Adrenal gland (tissue), 12 donors: ENCODE results near the gene CREB3L1. TPM values are rescaled to one million over a fixed set of nuclear protein-coding genes. Genes with fewer than 3 reads are reported as not detected.
"Not testable (repeated sequence)": the region's sequence is repeated elsewhere in the genome, so short reads cannot be mapped to it uniquely, and the experiment has no call there.

Experiments used
- DNase-seq, 7 donors: peaks; one replicate each; pipeline ENCODE4 v3.0.0-alpha.2; 2019 to 2020
- H3K27ac ChIP-seq, 5 donors: fragments of 200-600 bp; sonication (generic) in 4 of 5; 1 replicate in 3 of 5; 2 replicates in 2 of 5; pipeline versions ENCODE4 v1.5.1 to v1.8.0; 2016 to 2020; ENCODE audit warnings: mild to moderate bottlenecking in 1 of 5
- H3K27me3 ChIP-seq: fragments of 200-600 bp; 2 replicates; pipeline ENCODE4 v1.8.0; 2021
- H3K36me3 ChIP-seq, 2 donors: fragments of 200-600 bp; replicated peaks in 1 of 2; 1 replicate in 1 of 2; 2 replicates in 1 of 2; pipeline versions ENCODE4 v1.5.1 to v1.8.0; 2018 to 2022
- H3K4me1 ChIP-seq, 2 donors: fragments of 200-600 bp; replicated peaks in 1 of 2; 1 replicate in 1 of 2; 2 replicates in 1 of 2; pipeline versions ENCODE4 v1.5.1 to v1.8.0; 2018 to 2021
- H3K4me3 ChIP-seq, 4 donors: fragments of 200-600 bp; sonication (generic) in 3 of 4; one replicate each; pipeline ENCODE4 v1.5.1; 2016 to 2018
- H3K9me3 ChIP-seq, 3 donors: fragments of 200-600 bp; sonication (generic) in 1 of 3; replicated peaks in 1 of 3; 1 replicate in 2 of 3; 2 replicates in 1 of 3; pipeline versions ENCODE4 v1.5.1 to v1.8.0; 2016 to 2021
- POLR2A ChIP-seq, 2 donors: fragments of 450-650 bp; IDR thresholded peaks; one replicate each; pipeline ENCODE4 v1.6.1; 2017; ENCODE audit warnings: antibody characterized with exemption in 2 of 2, mild to moderate bottlenecking in 2 of 2, moderate library complexity in 1 of 2
- WGBS, 4 donors: extraction: QIAGEN DNeasy Blood & Tissue Kit in 2 of 4; methylation state at CpG; one replicate each; pipeline versions ENCODE4 v1.1.5 to v1.1.7; 2013 to 2017; 5-methylcytosine and 5-hydroxymethylcytosine counted together
- intact Hi-C, 2 donors: fragments of 100-400 bp; cut with DNase I; formaldehyde crosslinking; loops; one replicate each; pipeline versions ENCODE4 v1.14.1 to v1.15.0; 2022 to 2023
- polyA plus RNA-seq, 3 donors: library from polyadenylated mRNA; stranded (reverse); fragments of 200-250 nt in 2 of 3; fragments of 350-450 nt in 1 of 3; fragmentation: Illumina TruSeq in 1 of 3; extraction: RNeasy Lipid Tissue Mini Kit (QIAGEN cat#74804) in 1 of 3; gene quantifications; one replicate each; pipeline ENCODE4 v1.2.3, GENCODE V29; 2013 to 2014
- total RNA-seq, 9 donors: library from RNA; depleted of rRNA in 4 of 9; stranded (reverse); fragments of >200 nt in 4 of 9; fragments of 120-200 nt in 1 of 9; fragmentation: NEBNext Ultra II Directional in 1 of 9; extraction: Animal tissue kit (Norgen Biotek cat#: 25700) in 1 of 9; gene quantifications; one replicate each; pipeline versions ENCODE4 v1.1.0 to v1.2.4, GENCODE V29; 2013 to 2023
- TF ChIP-seq, protein P1 (sequence below), 6 experiments: fragments of 450-650 bp in 4 of 6; fragments of 200-600 bp in 2 of 6; sonication (generic) in 1 of 6; IDR thresholded peaks; 1 replicate in 5 of 6; 2 replicates in 1 of 6; pipeline versions ENCODE4 v1.5.1 to v1.8.0; 2016 to 2021; ENCODE audit warnings: antibody characterized with exemption in 6 of 6, mild to moderate bottlenecking in 2 of 6, moderate library complexity in 1 of 6
- donor health status: healthy with polysubstance abuse.
- donor health status: Bipolar disorder and iron deficiency.
- donor health status: DM: yes; HTN: yes; CAD: no.
- donor health status: DM: no; HTN: no; CAD: no.
- donor health status: DM: no; HTN: no; CAD: no.
- donor health status: DM: yes; HTN: yes; CAD: no.

CREB3L1 gene
- total and polyA plus RNA-seq, 12 donors = 5.4 to 31.7 (median 26.2) TPM

DNA sequence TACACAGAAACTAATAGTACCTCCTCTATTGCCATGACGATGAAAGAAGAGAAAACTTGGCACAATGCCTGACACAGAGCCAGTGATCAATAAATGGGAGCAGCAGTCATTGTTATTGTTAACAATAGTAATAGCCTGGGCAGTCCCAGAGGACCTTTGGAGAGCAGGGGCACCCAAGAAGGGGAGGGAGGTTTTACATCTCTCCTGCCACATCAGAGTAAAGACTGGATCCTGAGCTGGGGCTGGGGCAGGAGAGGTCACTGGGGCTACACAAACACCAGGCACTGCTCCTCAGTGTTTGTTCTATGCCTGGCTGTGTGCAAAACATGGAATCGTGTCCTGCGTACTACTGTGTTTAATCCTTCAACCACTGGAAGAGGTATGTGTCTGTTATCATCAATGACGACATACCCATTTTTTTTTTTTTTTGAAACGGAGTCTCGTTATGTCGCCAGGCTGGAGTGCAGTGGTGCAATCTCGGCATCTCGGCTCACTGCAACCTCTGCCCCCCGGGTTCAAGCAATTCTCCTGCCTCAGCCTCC lies 25.0 kb upstream of the CREB3L1 start:
- intact Hi-C loops = no loop called here
- Histone ChIP-seq H3K36me3 (no peaks in the 10 kb centered on the region), H3K4me1 (no peaks in the 10 kb centered on the region), H3K27ac (no peak overlapping the region), H3K27me3 (no peaks in the 10 kb centered on the region), H3K4me3 (no peak overlapping the region), H3K9me3 (no peaks in the 10 kb centered on the region)
- 66 to 78% (median 72%) methylated on average over 10 of the region's 10 CpGs for WGBS, 4 donors
- no peak for DNase-seq
- TF ChIP-seq, protein P1, sequence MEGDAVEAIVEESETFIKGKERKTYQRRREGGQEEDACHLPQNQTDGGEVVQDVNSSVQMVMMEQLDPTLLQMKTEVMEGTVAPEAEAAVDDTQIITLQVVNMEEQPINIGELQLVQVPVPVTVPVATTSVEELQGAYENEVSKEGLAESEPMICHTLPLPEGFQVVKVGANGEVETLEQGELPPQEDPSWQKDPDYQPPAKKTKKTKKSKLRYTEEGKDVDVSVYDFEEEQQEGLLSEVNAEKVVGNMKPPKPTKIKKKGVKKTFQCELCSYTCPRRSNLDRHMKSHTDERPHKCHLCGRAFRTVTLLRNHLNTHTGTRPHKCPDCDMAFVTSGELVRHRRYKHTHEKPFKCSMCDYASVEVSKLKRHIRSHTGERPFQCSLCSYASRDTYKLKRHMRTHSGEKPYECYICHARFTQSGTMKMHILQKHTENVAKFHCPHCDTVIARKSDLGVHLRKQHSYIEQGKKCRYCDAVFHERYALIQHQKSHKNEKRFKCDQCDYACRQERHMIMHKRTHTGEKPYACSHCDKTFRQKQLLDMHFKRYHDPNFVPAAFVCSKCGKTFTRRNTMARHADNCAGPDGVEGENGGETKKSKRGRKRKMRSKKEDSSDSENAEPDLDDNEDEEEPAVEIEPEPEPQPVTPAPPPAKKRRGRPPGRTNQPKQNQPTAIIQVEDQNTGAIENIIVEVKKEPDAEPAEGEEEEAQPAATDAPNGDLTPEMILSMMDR (IDR thresholded peaks at IDR 0.05) = no peak
- TF ChIP-seq POLR2A (IDR thresholded peaks at IDR 0.05) = no peak

DNA sequence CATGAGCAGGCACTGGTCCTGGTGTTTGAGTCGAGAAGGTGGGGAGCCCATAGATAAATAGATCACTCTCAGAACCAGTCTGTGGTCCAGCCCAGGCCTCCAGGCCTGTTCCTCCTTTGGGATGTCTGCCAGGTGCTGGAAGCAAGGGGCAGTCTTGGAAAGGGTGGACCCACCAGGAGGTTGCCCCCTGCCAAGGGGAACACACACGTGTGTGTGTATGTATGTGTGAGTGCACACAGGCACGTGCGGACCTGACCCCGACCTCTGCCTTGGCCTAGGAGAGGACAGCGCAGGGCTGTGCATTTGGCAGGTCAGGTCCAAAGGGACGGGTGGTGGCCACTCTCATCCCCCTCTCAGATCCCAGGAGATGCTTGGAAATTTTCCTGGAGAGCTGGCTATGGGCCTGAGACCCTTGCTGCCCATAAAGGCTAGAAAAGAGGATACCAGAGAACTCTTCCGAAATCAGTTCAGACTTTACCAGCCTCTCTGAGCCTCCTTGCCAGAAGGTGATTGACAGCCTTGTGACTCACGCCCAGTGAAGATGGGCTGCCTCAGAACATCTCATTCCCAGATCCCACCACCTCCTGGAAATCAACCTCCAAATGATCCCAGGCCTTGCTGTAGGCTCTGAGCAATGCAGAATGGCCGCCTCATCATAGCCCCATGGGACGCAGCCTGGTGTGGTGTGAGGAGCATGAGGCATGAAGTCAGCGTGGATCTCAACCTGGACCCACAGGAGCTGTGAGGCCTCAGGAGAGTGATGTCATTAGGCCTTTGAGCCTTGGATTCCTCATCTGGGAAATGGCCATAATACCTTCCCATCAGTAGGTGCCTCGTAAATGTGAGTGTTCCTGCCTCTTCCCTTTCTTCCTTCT lies 24.0 kb upstream of the CREB3L1 start:
- no peak overlapping the region for H3K27ac ChIP-seq
- intact Hi-C loops = no loop called here
- no peaks in the 10 kb centered on the region for H3K4me1 ChIP-seq
- TF ChIP-seq POLR2A (IDR thresholded peaks at IDR 0.05) = no peak
- H3K36me3 ChIP-seq = no peaks in the 10 kb centered on the region
- no peaks in the 10 kb centered on the region for H3K9me3 ChIP-seq
- WGBS, 4 donors = 81 to 92% (median 88%) methylated on average over 9 to 13 of the region's 13 CpGs
- DNase-seq = no peak
- no peak overlapping the region for H3K4me3 ChIP-seq
- no peaks in the 10 kb centered on the region for H3K27me3 ChIP-seq

DNA sequence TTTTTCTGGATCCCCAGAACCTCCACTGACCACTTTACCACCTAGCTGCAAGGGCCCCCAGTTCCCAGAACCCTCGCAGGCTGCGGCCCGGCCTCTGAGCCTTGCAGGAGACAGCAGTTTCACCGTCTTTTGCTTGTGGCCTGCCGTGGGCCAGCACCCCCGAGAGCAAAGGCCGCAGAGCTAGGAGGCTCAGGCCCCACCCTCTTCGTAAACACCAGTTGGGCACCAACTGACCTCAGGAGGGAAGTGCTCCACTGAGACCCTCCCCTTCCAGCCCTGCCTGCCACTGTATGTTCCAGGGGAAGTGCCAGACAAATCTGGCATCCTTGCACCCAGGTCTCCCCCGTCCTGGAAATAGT lies 23.4 kb upstream of the CREB3L1 start:
- H3K36me3 ChIP-seq = no peaks in the 10 kb centered on the region
- WGBS, 4 donors = 83 to 92% (median 88%) methylated on average over 4 to 9 of the region's 9 CpGs
- DNase-seq = no peak
- H3K9me3 ChIP-seq = no peaks in the 10 kb centered on the region
- H3K4me3 ChIP-seq = no peak overlapping the region
- intact Hi-C loops = no loop called here
- TF ChIP-seq POLR2A (IDR thresholded peaks at IDR 0.05) = no peak
- TF ChIP-seq, protein P1 (IDR thresholded peaks at IDR 0.05) = no peak
- H3K27ac ChIP-seq = no peak overlapping the region
- no peaks in the 10 kb centered on the region for H3K4me1 ChIP-seq
- no peaks in the 10 kb centered on the region for H3K27me3 ChIP-seq

DNA sequence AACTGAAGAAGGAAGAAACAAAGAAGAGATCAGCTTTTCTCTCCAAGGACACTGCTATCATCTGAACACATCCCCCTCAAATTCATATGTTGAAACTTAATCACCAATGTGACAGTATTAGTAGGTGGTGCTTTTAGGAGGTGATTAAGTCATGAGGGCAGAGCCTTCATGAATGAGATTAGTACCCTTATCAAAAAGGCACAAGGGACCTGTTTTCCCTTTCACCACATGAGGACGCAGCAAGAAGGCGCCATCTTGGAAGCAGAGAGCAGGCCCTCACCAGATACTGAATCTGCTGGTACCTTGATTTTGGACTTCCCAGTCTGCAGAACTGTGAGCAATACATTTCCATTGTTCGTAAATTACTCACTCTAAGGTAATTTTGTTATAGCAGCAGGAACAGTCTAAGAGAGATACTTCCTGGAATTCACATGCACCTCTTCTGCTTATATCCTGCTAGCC lies 20.9 kb upstream of the CREB3L1 start:
- Histone ChIP-seq H3K9me3 (no peaks in the 10 kb centered on the region), H3K4me1 (no peaks in the 10 kb centered on the region), H3K36me3 (no peaks in the 10 kb centered on the region), H3K4me3 (no peak overlapping the region), H3K27ac (no peak overlapping the region), H3K27me3 (no peaks in the 10 kb centered on the region)
- intact Hi-C loops = no loop called here
- TF ChIP-seq, protein P1 (IDR thresholded peaks at IDR 0.05) = no peak
- no peak for TF ChIP-seq POLR2A (IDR thresholded peaks at IDR 0.05)
- no peak for DNase-seq
- WGBS, 4 donors = 94 to 97% (median 95%) methylated on average over 3 of the region's 3 CpGs

DNA sequence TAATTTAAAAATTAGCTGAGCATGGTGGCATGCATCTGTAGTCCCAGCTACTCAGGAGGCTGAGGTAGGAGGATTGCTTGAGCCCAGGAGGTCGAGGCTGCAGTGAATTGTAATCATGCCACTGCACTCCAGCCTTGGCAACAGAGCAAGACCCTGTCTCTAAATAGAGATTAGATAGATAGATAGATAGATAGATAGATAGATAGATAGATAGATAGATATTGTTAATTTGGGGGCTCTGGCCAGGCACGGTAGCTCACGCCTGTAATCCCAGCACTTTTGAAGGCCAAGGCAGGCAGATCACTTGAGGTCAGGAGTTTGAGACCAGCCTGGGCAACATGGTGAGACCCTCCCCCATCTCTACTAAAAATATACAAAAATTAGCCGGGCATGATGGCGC lies 18.1 kb upstream of the CREB3L1 start:
- H3K36me3 ChIP-seq, H3K9me3 ChIP-seq, H3K4me1 ChIP-seq, H3K27me3 ChIP-seq, H3K27ac ChIP-seq, DNase-seq, H3K4me3 ChIP-seq, intact Hi-C loops: not testable (repeated sequence)
- 85 to 95% (median 94%) methylated on average over 5 of the region's 5 CpGs for WGBS, 4 donors
